Measurements from ENCODE around the gene DLAT. TPM values are rescaled to one million over a fixed set of nuclear protein-coding genes. Genes with fewer than 3 reads are reported as not detected.

The DLAT gene
- total RNA-seq, 4 donors from 2014 or later = 33.9 to 52.0 (median 39.0) TPM

GRCh38 chr11:112013497-112014164 is 11.6 kb upstream of the DLAT start:
- H3K36me3 ChIP-seq = peaks cover 0 to 4% of the 10 kb centered on the region in 2 donors
- intact Hi-C loops (cut with DNase I) = no loop called here
- no peak overlapping the region for H3K27ac ChIP-seq
- no peaks in the 10 kb centered on the region for H3K9me3 ChIP-seq
- 93% methylated on average over 4 of the region's 4 CpGs for WGBS, 2 donors
- H3K4me1 ChIP-seq = no peaks in the 10 kb centered on the region
- no peaks in the 10 kb centered on the region for H3K27me3 ChIP-seq
- H3K4me3 ChIP-seq (replicated peaks in 1 of 3) = no peak overlapping the region
- DNase-seq = no peak
- TF ChIP-seq POLR2A (IDR thresholded peaks at IDR 0.05) = no peak
- TF ChIP-seq, protein P1, sequence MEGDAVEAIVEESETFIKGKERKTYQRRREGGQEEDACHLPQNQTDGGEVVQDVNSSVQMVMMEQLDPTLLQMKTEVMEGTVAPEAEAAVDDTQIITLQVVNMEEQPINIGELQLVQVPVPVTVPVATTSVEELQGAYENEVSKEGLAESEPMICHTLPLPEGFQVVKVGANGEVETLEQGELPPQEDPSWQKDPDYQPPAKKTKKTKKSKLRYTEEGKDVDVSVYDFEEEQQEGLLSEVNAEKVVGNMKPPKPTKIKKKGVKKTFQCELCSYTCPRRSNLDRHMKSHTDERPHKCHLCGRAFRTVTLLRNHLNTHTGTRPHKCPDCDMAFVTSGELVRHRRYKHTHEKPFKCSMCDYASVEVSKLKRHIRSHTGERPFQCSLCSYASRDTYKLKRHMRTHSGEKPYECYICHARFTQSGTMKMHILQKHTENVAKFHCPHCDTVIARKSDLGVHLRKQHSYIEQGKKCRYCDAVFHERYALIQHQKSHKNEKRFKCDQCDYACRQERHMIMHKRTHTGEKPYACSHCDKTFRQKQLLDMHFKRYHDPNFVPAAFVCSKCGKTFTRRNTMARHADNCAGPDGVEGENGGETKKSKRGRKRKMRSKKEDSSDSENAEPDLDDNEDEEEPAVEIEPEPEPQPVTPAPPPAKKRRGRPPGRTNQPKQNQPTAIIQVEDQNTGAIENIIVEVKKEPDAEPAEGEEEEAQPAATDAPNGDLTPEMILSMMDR (IDR thresholded peaks at IDR 0.05) = no peak

DNA sequence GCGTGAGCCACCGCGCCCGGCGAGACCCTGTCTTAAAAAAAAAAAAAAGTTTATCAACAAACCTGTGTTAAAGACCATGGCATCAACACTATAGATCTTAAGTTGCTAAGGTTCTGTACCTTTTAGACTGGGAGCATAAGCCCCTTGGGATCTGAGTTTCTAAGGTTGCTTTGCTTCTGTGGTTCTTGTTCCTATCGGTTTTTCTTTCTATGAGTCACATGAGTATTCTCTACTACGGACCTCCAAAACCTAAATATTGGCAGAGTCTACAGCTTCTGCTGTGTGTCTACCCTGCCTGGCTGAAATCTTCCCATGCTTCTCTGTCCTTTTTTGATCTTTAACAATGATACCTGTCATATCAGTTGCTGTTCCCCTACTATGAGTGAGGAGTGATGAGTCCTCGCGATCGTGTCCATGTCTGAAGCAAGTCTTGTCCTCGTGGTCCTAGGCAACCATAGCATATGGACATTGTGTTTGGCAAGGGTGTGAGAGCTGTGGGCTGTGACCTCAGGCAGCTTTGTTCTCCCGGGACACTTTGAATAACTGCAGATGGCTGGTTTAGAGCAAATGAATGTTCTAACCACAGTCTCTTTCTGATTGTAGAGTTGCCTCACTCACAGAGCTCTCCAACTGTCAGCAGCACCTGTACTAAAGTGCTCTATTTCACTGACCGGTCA is 9.0 kb upstream of the DLAT start:
- Histone ChIP-seq H3K9me3 (no peaks in the 10 kb centered on the region), H3K27ac (no peak overlapping the region), H3K4me3 (replicated peaks in 1 of 3) (no peak overlapping the region), H3K36me3 (peaks cover 13 to 15% of the 10 kb centered on the region in 2 donors), H3K4me1 (no peaks in the 10 kb centered on the region), H3K27me3 (no peaks in the 10 kb centered on the region)
- 87 to 94% methylated on average over 13 of the region's 13 CpGs for WGBS, 2 donors
- intact Hi-C loops (cut with DNase I) = no loop called here
- DNase-seq = no peak
- no peak for TF ChIP-seq POLR2A (IDR thresholded peaks at IDR 0.05)
- TF ChIP-seq, protein P1 (IDR thresholded peaks at IDR 0.05) = no peak

- WGBS, 2 donors = 94 to 100% methylated on average over 1 of the region's 1 CpG
- Histone ChIP-seq H3K36me3 (peaks cover 13 to 15% of the 10 kb centered on the region in 2 donors), H3K27me3 (no peaks in the 10 kb centered on the region), H3K4me1 (no peaks in the 10 kb centered on the region), H3K27ac (no peak overlapping the region), H3K4me3 (replicated peaks in 1 of 3) (no peak overlapping the region), H3K9me3 (no peaks in the 10 kb centered on the region)
- no peak for TF ChIP-seq POLR2A (IDR thresholded peaks at IDR 0.05)
- TF ChIP-seq, protein P1 (IDR thresholded peaks at IDR 0.05) = no peak
- no peak for DNase-seq
- intact Hi-C loops (cut with DNase I) = no loop called here
These were observed 8.3 kb upstream of the DLAT start for GRCh38 chr11:112016765-112017376.

DNA sequence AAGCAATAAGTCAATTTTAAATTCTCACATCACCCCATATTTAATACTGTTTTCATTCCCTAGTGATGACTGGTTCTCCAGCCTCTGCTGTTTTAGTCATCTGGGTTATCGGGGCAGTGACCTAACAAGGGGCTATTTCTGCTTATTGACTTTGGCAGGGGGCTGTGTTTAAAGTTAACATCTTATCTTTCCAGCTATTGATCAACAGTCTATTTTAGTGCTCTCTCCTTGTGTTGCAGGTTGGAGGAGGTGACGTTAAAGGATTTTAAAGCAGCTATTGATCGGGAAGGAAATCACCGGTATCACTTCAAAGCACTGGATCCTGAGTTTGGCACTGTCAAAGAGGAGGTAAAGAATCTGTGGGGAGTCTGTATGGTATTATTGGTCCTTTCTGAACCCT is 7.7 kb upstream of the DLAT start:
- Histone ChIP-seq H3K36me3 (peaks cover 13 to 15% of the 10 kb centered on the region in 2 donors), H3K27ac (no peak overlapping the region), H3K4me3 (replicated peaks in 1 of 3) (no peak overlapping the region), H3K27me3 (no peaks in the 10 kb centered on the region), H3K9me3 (no peaks in the 10 kb centered on the region), H3K4me1 (no peaks in the 10 kb centered on the region)
- 85 to 87% methylated on average over 4 of the region's 4 CpGs for WGBS, 2 donors
- intact Hi-C loops (cut with DNase I) = no loop called here
- no peak for DNase-seq
- TF ChIP-seq, protein P1 (IDR thresholded peaks at IDR 0.05) = no peak
- no peak for TF ChIP-seq POLR2A (IDR thresholded peaks at IDR 0.05)

GRCh38 chr11:112019066-112019465 is 6.1 kb upstream of the DLAT start:
- Histone ChIP-seq H3K36me3 (peaks cover 13 to 15% of the 10 kb centered on the region in 2 donors), H3K4me3 (replicated peaks in 1 of 3) (no peak overlapping the region), H3K9me3 (no peaks in the 10 kb centered on the region), H3K4me1 (peaks cover 2% of the 10 kb centered on the region in 2 donors), H3K27me3 (no peaks in the 10 kb centered on the region), H3K27ac (no peak overlapping the region)
- DNase-seq = no peak
- intact Hi-C loops (cut with DNase I) = no loop called here
- TF ChIP-seq, protein P1 (IDR thresholded peaks at IDR 0.05) = no peak
- TF ChIP-seq POLR2A (IDR thresholded peaks at IDR 0.05) = no peak
- 89% methylated on average over 5 of the region's 5 CpGs for WGBS, 2 donors
